Liver (tissue), 9 donors: ENCODE data around the gene RARRES2. TPM values are rescaled to one million over a fixed set of nuclear protein-coding genes. Genes with fewer than 3 reads are reported as not detected.

Experiments used
- DNase-seq: peaks from one replicate; pipeline ENCODE4 v3.0.0-alpha.2; 2017; ENCODE audit warnings: low spot score
- H3K27ac ChIP-seq, 2 donors: one replicate each; pipeline ENCODE4 v1.7.0; 2013; ENCODE audit warnings: inconsistent platforms in 2 of 2, low read length in 2 of 2, control low read depth in 1 of 2, low read depth in 1 of 2, mild to moderate bottlenecking in 1 of 2
- H3K27me3 ChIP-seq, 4 donors: one replicate each; pipeline versions ENCODE4 v1.6.1 to v1.7.0; 2013; ENCODE audit warnings: low read length in 3 of 4, inconsistent platforms in 1 of 4, mild to moderate bottlenecking in 1 of 4, moderate library complexity in 1 of 4; ENCODE audit not compliant: control insufficient read depth in 4 of 4, insufficient read depth in 4 of 4
- H3K36me3 ChIP-seq, 4 donors: one replicate each; pipeline versions ENCODE4 v1.6.1 to v1.7.0; 2013; ENCODE audit warnings: low read length in 3 of 4, mild to moderate bottlenecking in 3 of 4, low read depth in 1 of 4, moderate library complexity in 1 of 4; ENCODE audit not compliant: control insufficient read depth in 4 of 4, insufficient read depth in 3 of 4
- H3K4me1 ChIP-seq, 4 donors: one replicate each; pipeline versions ENCODE4 v1.6.1 to v1.7.0; 2013; ENCODE audit warnings: low read length in 3 of 4, mild to moderate bottlenecking in 3 of 4, moderate library complexity in 1 of 4; ENCODE audit not compliant: control insufficient read depth in 4 of 4, insufficient read depth in 4 of 4
- H3K4me3 ChIP-seq, 3 donors: one replicate each; pipeline versions ENCODE4 v1.6.1 to v1.7.0; 2013; ENCODE audit warnings: low read length in 3 of 3, control low read depth in 1 of 3, low read depth in 1 of 3, mild to moderate bottlenecking in 1 of 3
- H3K9ac ChIP-seq, 2 donors: one replicate each; pipeline ENCODE4 v1.7.0; 2013; ENCODE audit warnings: low read length in 2 of 2, mild to moderate bottlenecking in 2 of 2, moderate library complexity in 2 of 2, control low read depth in 1 of 2, low read depth in 1 of 2
- H3K9me3 ChIP-seq, 4 donors: one replicate each; pipeline versions ENCODE4 v1.6.1 to v1.7.0; 2013; ENCODE audit warnings: low read length in 3 of 4; ENCODE audit not compliant: control insufficient read depth in 4 of 4
- EGR1 ChIP-seq, 2 donors: IDR thresholded peaks; 2 replicates each; pipeline ENCODE4 v1.6.1; 2016 to 2018; ENCODE audit warnings: antibody characterized with exemption in 2 of 2, low read depth in 2 of 2
- FOXA1 ChIP-seq: IDR thresholded peaks from 2 replicates; pipeline ENCODE4 v1.6.1; 2016; ENCODE audit warnings: antibody characterized with exemption
- HNF4A ChIP-seq, 2 donors: conservative IDR thresholded peaks; 2 replicates each; pipeline ENCODE4 v1.6.1; 2016; ENCODE audit warnings: antibody characterized with exemption in 2 of 2, mild to moderate bottlenecking in 2 of 2
- HNF4G ChIP-seq: IDR thresholded peaks from 2 replicates; pipeline ENCODE4 v1.6.1; 2016; ENCODE audit warnings: antibody characterized with exemption
- JUND ChIP-seq, 2 donors: IDR thresholded peaks; 2 replicates each; pipeline ENCODE4 v1.6.1; 2016; ENCODE audit warnings: antibody characterized with exemption in 2 of 2
- NR2F2 ChIP-seq: IDR thresholded peaks from 2 replicates; pipeline ENCODE4 v1.6.1; 2016; ENCODE audit warnings: antibody characterized with exemption
- RAD21 ChIP-seq, 2 donors: IDR thresholded peaks; 2 replicates each; pipeline ENCODE4 v1.6.1; 2016; ENCODE audit warnings: antibody characterized with exemption in 2 of 2, mild to moderate bottlenecking in 2 of 2
- RXRA ChIP-seq, 2 donors: IDR thresholded peaks; 2 replicates each; pipeline ENCODE4 v1.6.1; 2017 to 2018; ENCODE audit warnings: antibody characterized with exemption in 2 of 2, mild to moderate bottlenecking in 1 of 2
- SP1 ChIP-seq: IDR thresholded peaks from 2 replicates; pipeline ENCODE4 v1.6.1; 2018; ENCODE audit warnings: antibody characterized with exemption, mild to moderate bottlenecking
- TAF1 ChIP-seq: conservative IDR thresholded peaks from 2 replicates; pipeline ENCODE4 v1.6.1; 2016; ENCODE audit warnings: antibody characterized with exemption, mild to moderate bottlenecking
- YY1 ChIP-seq: IDR thresholded peaks from 2 replicates; pipeline ENCODE4 v1.6.1; 2016; ENCODE audit warnings: antibody characterized with exemption, mild to moderate bottlenecking
- WGBS: extraction: QIAGEN DNeasy Blood & Tissue Kit; methylation state at CpG from one replicate; pipeline ENCODE4 v1.1.7; 2013; 5-methylcytosine and 5-hydroxymethylcytosine counted together
- polyA plus RNA-seq, 2 donors: library from polyadenylated mRNA; stranded (reverse) in 1 of 2; unstranded in 1 of 2; fragments of 200-250 nt in 1 of 2; fragments of >200 nt in 1 of 2; fragmentation: Nextera tagmentation in 1 of 2; extraction: Ambion mirVana in 1 of 2; gene quantifications; one replicate each; pipeline versions ENCODE4 v1.2.1 to v1.2.3, GENCODE V29; 2013 to 2015
- total RNA-seq, 2 donors: library from RNA; depleted of rRNA; stranded (reverse); fragments of >200 nt; gene quantifications; one replicate each; pipeline ENCODE4 v1.2.3, GENCODE V29; 2014
- TF ChIP-seq, protein P1 (sequence below): IDR thresholded peaks from 2 replicates; pipeline ENCODE4 v1.6.1; 2016; ENCODE audit warnings: antibody characterized with exemption
- TF ChIP-seq, protein P2 (sequence below): IDR thresholded peaks from 2 replicates; pipeline ENCODE4 v1.6.1; 2016; ENCODE audit warnings: antibody characterized with exemption, mild to moderate bottlenecking
- TF ChIP-seq, protein P3 (sequence below): fragments of 150-350 bp; IDR thresholded peaks from 2 replicates; pipeline ENCODE4 v1.5.1; 2017; ENCODE audit warnings: improper control_type of control experiment, low read depth, low read length; ENCODE audit not compliant: missing input control
- TF ChIP-seq, protein P4 (sequence below): IDR thresholded peaks from 2 replicates; pipeline ENCODE4 v1.6.1; 2016; ENCODE audit warnings: antibody characterized with exemption
- donor health status: healthy.
- donor health status: healthy.
- donor health status: healthy.
- donor health status: healthy.
- donor health status: healthy.

Gene RARRES2
- total and polyA plus RNA-seq, 4 donors = 149 to 1,915 (median 842) TPM

DNA sequence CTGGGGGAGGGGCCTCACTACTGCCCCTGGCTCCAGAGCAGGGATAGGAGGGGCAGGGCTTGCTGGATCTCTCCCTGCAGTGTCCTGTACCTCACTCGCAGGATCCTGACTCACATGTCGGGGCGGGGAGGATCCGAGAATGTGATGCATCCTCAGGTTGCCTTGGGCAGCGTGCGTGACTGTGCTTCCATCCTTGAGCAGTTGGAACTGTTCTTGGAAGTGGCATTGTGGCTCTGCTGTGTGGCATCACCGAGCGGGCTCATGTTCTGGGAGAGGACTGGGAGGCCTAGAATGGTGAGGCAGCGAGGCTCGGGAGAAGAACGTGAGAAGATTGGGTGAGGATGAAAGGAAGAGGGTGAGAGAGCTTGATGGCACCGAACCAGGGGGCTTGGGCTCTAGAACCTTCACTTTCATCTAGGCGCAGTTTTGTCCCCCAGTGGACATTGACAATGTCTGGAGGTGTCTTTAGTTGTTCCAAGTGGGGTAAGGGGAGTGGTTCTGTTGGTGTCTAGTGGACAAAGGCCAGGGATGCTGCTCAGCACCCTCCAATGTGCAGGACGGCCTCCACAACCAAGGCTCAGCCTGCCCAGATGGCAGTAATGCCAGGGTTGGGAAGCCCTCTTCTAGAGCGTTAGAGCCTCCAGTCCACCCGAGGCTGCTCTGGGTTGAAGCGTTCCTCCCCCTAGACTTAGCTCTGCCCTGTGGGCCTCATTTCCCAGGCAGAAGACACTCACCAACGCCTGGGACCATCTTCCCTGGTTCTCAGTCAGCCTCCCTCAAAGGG, 8.4 kb downstream of the RARRES2 start:
- TF ChIP-seq JUND (IDR thresholded peaks at IDR 0.05) = no peak
- TF ChIP-seq, protein P1, sequence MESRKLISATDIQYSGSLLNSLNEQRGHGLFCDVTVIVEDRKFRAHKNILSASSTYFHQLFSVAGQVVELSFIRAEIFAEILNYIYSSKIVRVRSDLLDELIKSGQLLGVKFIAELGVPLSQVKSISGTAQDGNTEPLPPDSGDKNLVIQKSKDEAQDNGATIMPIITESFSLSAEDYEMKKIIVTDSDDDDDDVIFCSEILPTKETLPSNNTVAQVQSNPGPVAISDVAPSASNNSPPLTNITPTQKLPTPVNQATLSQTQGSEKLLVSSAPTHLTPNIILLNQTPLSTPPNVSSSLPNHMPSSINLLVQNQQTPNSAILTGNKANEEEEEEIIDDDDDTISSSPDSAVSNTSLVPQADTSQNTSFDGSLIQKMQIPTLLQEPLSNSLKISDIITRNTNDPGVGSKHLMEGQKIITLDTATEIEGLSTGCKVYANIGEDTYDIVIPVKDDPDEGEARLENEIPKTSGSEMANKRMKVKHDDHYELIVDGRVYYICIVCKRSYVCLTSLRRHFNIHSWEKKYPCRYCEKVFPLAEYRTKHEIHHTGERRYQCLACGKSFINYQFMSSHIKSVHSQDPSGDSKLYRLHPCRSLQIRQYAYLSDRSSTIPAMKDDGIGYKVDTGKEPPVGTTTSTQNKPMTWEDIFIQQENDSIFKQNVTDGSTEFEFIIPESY = no peak
- TF ChIP-seq HNF4G = no peak
- TF ChIP-seq, protein P2, sequence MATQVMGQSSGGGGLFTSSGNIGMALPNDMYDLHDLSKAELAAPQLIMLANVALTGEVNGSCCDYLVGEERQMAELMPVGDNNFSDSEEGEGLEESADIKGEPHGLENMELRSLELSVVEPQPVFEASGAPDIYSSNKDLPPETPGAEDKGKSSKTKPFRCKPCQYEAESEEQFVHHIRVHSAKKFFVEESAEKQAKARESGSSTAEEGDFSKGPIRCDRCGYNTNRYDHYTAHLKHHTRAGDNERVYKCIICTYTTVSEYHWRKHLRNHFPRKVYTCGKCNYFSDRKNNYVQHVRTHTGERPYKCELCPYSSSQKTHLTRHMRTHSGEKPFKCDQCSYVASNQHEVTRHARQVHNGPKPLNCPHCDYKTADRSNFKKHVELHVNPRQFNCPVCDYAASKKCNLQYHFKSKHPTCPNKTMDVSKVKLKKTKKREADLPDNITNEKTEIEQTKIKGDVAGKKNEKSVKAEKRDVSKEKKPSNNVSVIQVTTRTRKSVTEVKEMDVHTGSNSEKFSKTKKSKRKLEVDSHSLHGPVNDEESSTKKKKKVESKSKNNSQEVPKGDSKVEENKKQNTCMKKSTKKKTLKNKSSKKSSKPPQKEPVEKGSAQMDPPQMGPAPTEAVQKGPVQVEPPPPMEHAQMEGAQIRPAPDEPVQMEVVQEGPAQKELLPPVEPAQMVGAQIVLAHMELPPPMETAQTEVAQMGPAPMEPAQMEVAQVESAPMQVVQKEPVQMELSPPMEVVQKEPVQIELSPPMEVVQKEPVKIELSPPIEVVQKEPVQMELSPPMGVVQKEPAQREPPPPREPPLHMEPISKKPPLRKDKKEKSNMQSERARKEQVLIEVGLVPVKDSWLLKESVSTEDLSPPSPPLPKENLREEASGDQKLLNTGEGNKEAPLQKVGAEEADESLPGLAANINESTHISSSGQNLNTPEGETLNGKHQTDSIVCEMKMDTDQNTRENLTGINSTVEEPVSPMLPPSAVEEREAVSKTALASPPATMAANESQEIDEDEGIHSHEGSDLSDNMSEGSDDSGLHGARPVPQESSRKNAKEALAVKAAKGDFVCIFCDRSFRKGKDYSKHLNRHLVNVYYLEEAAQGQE = no peak
- no peak for TF ChIP-seq NR2F2
- TF ChIP-seq TAF1 = no peak
- no peak for TF ChIP-seq SP1
- no peak for TF ChIP-seq FOXA1
- TF ChIP-seq RXRA (IDR thresholded peaks at IDR 0.05) = no peak
- peaks cover 0 to 35% (median 11%) of the 10 kb centered on the region in 4 donors for H3K36me3 ChIP-seq
- 97% methylated on average over 18 of the region's 18 CpGs for WGBS
- H3K9me3 ChIP-seq = no peaks in the 10 kb centered on the region
- H3K4me1 ChIP-seq = peaks cover 15 to 40% (median 35%) of the 10 kb centered on the region in 4 donors
- H3K27me3 ChIP-seq = no peaks in the 10 kb centered on the region
- no peak overlapping the region for H3K4me3 ChIP-seq
- DNase-seq = no peak
- no peak overlapping the region for H3K27ac ChIP-seq
- no peak overlapping the region for H3K9ac ChIP-seq

DNA sequence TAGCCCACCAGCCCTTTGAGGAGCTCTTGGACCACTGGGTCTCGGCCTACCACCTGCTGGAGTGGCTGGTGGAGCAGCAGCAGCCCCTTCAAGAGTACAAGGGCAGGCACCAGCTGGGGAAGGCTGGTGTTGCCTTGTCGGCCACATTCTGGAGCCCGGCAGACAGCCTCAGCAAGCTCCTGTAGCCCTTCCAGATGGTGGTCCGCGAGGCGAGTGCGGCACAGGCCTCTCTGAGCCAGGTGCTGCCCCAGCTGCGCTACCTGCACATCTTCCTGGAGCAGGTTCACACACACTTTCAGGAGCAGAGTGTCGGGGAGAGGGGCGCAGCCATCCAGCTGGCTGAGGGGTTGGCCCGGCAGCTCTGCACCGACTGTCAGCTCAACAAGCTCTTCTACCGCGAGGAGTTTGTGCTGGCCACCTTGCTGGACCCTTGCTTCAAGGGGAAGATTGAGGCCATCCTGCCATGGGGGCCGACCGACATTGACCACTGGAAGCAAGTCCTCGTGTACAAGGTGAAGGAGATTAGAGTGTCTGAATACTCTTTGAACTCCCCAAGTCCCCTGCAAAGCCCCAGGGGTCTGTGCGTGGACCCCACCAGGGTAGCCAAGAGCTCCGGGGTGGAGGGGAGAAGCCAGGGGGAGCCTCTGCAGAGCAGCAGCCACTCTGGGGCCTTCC, 11.1 kb downstream of the RARRES2 start:
- no peak overlapping the region for H3K27ac ChIP-seq
- H3K27me3 ChIP-seq = no peaks in the 10 kb centered on the region
- DNase-seq = no peak
- no peaks in the 10 kb centered on the region for H3K9me3 ChIP-seq
- peaks cover 2 to 40% (median 18%) of the 10 kb centered on the region in 4 donors for H3K36me3 ChIP-seq
- TF ChIP-seq RXRA (IDR thresholded peaks at IDR 0.05) (no peak), HNF4A (conservative IDR thresholded peaks at IDR 0.05) (no peak), RAD21 (IDR thresholded peaks at IDR 0.05) (no peak), JUND (IDR thresholded peaks at IDR 0.05) (no peak), YY1 (no peak), FOXA1 (no peak), EGR1 (IDR thresholded peaks at IDR 0.05; ENCODE audit: low read depth in 2 of 2) (no peak), SP1 (no peak), HNF4G (no peak)
- TF ChIP-seq, protein P3, sequence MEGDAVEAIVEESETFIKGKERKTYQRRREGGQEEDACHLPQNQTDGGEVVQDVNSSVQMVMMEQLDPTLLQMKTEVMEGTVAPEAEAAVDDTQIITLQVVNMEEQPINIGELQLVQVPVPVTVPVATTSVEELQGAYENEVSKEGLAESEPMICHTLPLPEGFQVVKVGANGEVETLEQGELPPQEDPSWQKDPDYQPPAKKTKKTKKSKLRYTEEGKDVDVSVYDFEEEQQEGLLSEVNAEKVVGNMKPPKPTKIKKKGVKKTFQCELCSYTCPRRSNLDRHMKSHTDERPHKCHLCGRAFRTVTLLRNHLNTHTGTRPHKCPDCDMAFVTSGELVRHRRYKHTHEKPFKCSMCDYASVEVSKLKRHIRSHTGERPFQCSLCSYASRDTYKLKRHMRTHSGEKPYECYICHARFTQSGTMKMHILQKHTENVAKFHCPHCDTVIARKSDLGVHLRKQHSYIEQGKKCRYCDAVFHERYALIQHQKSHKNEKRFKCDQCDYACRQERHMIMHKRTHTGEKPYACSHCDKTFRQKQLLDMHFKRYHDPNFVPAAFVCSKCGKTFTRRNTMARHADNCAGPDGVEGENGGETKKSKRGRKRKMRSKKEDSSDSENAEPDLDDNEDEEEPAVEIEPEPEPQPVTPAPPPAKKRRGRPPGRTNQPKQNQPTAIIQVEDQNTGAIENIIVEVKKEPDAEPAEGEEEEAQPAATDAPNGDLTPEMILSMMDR = no peak
- TF ChIP-seq, protein P2 = no peak
- TF ChIP-seq, protein P4, sequence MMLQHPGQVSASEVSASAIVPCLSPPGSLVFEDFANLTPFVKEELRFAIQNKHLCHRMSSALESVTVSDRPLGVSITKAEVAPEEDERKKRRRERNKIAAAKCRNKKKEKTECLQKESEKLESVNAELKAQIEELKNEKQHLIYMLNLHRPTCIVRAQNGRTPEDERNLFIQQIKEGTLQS = no peak
- H3K4me1 ChIP-seq = peaks cover 0 to 15% (median 8%) of the 10 kb centered on the region in 4 donors
- no peak overlapping the region for H3K4me3 ChIP-seq
- 96% methylated on average over 19 of the region's 19 CpGs for WGBS
- no peak overlapping the region for H3K9ac ChIP-seq
